Measurements from ENCODE around the gene LRG1.

Gene LRG1

DNA sequence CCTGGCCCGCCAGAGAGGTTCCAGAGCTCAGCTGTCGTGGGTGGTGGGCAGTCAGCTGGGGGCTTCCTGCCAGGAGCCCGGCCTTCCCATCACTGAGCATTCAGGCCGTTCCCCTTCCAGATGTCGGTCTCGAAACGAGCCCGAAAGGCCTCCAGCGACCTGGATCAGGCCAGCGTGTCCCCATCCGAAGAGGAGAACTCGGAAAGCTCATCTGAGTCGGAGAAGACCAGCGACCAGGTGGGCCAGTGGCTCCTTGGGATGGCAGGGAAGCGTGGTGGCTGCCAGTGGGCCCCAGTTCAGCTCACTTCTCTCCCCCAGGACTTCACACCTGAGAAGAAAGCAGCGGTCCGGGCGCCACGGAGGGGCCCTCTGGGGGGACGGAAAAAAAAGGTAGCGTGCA is 48.4 kb downstream of the LRG1 start:
- DNase-seq, result no peak

DNA sequence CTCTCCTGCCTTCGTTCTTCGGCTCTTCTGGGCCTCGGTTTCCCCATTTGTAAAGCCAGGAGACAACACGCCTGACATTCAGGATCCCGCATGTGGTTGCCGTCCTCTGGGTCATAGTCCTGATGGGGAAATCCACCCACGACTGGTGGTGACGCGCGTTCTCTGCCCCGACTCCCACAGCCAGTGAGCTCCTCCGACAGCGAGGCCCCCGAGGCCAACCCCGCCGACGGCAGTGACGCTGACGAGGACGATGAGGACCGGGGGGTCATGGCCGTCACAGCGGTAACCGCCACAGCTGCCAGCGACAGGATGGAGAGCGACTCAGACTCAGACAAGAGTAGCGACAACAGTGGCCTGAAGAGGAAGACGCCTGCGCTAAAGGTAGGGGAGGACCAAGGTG is 51.3 kb downstream of the LRG1 start:
- no peak for DNase-seq

DNA sequence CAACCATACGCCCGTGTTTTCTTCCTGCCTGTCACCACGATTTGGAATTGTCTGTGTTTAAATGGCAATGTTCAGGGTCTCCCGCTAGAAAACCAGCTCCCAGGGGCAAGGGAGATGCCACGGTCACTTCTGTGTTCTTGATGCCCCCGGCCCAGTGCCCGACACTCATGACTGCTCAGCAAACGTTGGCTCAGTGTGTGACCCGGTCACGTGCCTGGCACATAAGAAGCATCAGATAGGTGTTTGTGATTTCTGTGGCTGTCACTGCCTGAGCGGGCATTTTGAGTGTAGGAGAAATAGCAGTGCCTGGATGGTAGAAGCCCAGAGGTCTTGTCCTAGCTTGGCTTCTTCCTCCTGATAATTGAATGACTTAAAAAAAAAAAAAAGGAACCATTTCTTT is 52.3 kb downstream of the LRG1 start:
- no peak for DNase-seq
